ENCODE measurements around the gene SCG3.
"Not testable (repeated sequence)": the region's sequence is repeated elsewhere in the genome, so short reads cannot be mapped to it uniquely, and the experiment has no call there.

SCG3 gene

GRCh38 chr15:51681303-51681963 is at the start of gene SCG3:
Gene SCG3 (plus strand): TSS chr15:51681503. CDS start chr15:51681756, 253 bp downstream.
- DNase-seq (ENCODE audit: low spot score), result peak; percentile 69
- in situ Hi-C loops (cut with MboI; ENCODE audit: low sequenced_read_pairs, unreplicated experiment), result no loop called here
- no peak for TF ChIP-seq CTCF (IDR thresholded peaks at IDR 0.05; ENCODE audit: borderline replicate concordance, control extremely low read depth, extremely low read depth, insufficient read depth, missing control alignments)

GRCh38 chr15:51634591-51635198 is 46.6 kb upstream of the SCG3 start:
- no peak for DNase-seq (ENCODE audit: low spot score)
- no peak for TF ChIP-seq CTCF (IDR thresholded peaks at IDR 0.05; ENCODE audit: borderline replicate concordance, control extremely low read depth, extremely low read depth, insufficient read depth, missing control alignments)
- in situ Hi-C loops (cut with MboI; ENCODE audit: low sequenced_read_pairs, unreplicated experiment), result no loop called here

GRCh38 chr15:51641490-51642130 is 39.7 kb upstream of the SCG3 start:
- TF ChIP-seq CTCF (IDR thresholded peaks at IDR 0.05; ENCODE audit: borderline replicate concordance, control extremely low read depth, extremely low read depth, insufficient read depth, missing control alignments), result no peak
- in situ Hi-C loops (cut with MboI; ENCODE audit: low sequenced_read_pairs, unreplicated experiment), result no loop called here
- DNase-seq (ENCODE audit: low spot score), result no peak

- TF ChIP-seq CTCF (IDR thresholded peaks at IDR 0.05; ENCODE audit: borderline replicate concordance, control extremely low read depth, extremely low read depth, insufficient read depth, missing control alignments), result no peak
- no peak for DNase-seq (ENCODE audit: low spot score)
- in situ Hi-C loops (cut with MboI; ENCODE audit: low sequenced_read_pairs, unreplicated experiment), result no loop called here
These were observed 38.6 kb upstream of the SCG3 start for GRCh38 chr15:51642696-51643095.

- in situ Hi-C loops (cut with MboI; ENCODE audit: low sequenced_read_pairs, unreplicated experiment), result loop anchor here (5.0 kb wide), 1 partner anchor 135 kb away; no protein-coding TSS in a partner anchor
- no peak for DNase-seq (ENCODE audit: low spot score)
- no peak for TF ChIP-seq CTCF (IDR thresholded peaks at IDR 0.05; ENCODE audit: borderline replicate concordance, control extremely low read depth, extremely low read depth, insufficient read depth, missing control alignments)
These were observed 34.2 kb upstream of the SCG3 start for GRCh38 chr15:51647128-51647562.

- in situ Hi-C loops (cut with MboI; ENCODE audit: low sequenced_read_pairs, unreplicated experiment), result loop anchor here (5.0 kb wide), 1 partner anchor 134 kb away; no protein-coding TSS in a partner anchor
- not testable (repeated sequence) for DNase-seq (ENCODE audit: low spot score)
These were observed 33.2 kb upstream of the SCG3 start for GRCh38 chr15:51648101-51648500.

GRCh38 chr15:51648643-51649042 is 32.7 kb upstream of the SCG3 start:
- not testable (repeated sequence) for DNase-seq (ENCODE audit: low spot score)
- in situ Hi-C loops (cut with MboI; ENCODE audit: low sequenced_read_pairs, unreplicated experiment), result loop anchor here (5.0 kb wide), 1 partner anchor 134 kb away; no protein-coding TSS in a partner anchor
